HG03097 (cell line): Measurements from ENCODE around the gene MARK3.
"Not testable (repeated sequence)": the region's sequence is repeated elsewhere in the genome, so short reads cannot be mapped to it uniquely, and the experiment has no call there.

Experiments used
- ATAC-seq: cut with Tn5 transposase; IDR thresholded peaks from one replicate; pipeline ENCODE4 v1.9.1; 2021; ENCODE audit not compliant: unreplicated experiment, low FRiP score

MARK3 gene

GRCh38 chr14:103508521-103509329, 123.5 kb downstream of the MARK3 start:
- ATAC-seq = no peak

GRCh38 chr14:103509864-103510723, 124.9 kb downstream of the MARK3 start:
- ATAC-seq = no peak

GRCh38 chr14:103510724-103511693, 125.8 kb downstream of the MARK3 start:
- no peak for ATAC-seq

GRCh38 chr14:103512180-103512579, 127.0 kb downstream of the MARK3 start:
- ATAC-seq = not testable (repeated sequence)

- ATAC-seq = no peak
These were observed 127.7 kb downstream of the MARK3 start for GRCh38 chr14:103512701-103513611.

GRCh38 chr14:103514596-103515421, 129.6 kb downstream of the MARK3 start:
- ATAC-seq = no peak

- ATAC-seq = no peak
These were observed 131.4 kb downstream of the MARK3 start for GRCh38 chr14:103516426-103517173.

- no peak for ATAC-seq
These were observed 132.0 kb downstream of the MARK3 start for GRCh38 chr14:103517174-103517566.

GRCh38 chr14:103517721-103518421, 132.7 kb downstream of the MARK3 start:
- ATAC-seq = no peak

GRCh38 chr14:103518422-103519042, 133.3 kb downstream of the MARK3 start:
- no peak for ATAC-seq

- no peak for ATAC-seq
These were observed 134.0 kb downstream of the MARK3 start for GRCh38 chr14:103519043-103519836.

GRCh38 chr14:103519837-103520212, 134.6 kb downstream of the MARK3 start:
- no peak for ATAC-seq

GRCh38 chr14:103520269-103520656, 135.0 kb downstream of the MARK3 start:
- ATAC-seq = no peak

- ATAC-seq = no peak
These were observed 135.6 kb downstream of the MARK3 start for GRCh38 chr14:103520657-103521437.

- ATAC-seq = no peak
These were observed 136.3 kb downstream of the MARK3 start for GRCh38 chr14:103521438-103521950.
